OCI-M2 (cell line): Measurements from ENCODE around the gene NANS.

Experiments used
- DNase-seq: peaks from one replicate; lab custom pipeline; 2025; ENCODE audit not compliant: unreplicated experiment; lab: John Stamatoyannopoulos, UW

Gene NANS

GRCh38 chr9:98038958-98039357, 17.6 kb upstream of the NANS start:
- DNase-seq = no peak

GRCh38 chr9:98039607-98040017, 16.9 kb upstream of the NANS start:
- DNase-seq = no peak

- no peak for DNase-seq
Observed at GRCh38 chr9:98040212-98040611, 16.3 kb upstream of the NANS start.

DNA sequence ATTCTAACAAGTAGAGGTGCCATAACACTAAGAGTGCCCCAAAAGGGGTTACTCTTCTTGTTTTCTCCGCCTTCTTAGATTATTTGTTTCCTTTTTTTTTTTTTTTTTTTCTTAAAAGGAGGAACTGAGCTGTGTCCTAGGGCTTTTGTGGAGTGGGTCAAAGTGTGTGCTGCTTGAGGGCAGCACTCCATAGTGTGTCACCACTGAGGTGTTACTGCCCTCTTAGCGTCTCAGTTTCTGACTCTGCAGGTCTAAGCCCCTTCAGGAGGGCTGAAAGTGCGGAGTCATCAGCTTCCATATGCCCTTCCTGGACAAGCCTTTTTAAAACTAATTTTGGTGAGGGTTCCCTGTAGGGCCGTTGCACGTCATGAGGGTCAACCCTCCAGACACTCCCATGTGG, 12.6 kb upstream of the NANS start:
- no peak for DNase-seq

GRCh38 chr9:98045234-98046179, 11.0 kb upstream of the NANS start:
- DNase-seq = peak; percentile 34

DNA sequence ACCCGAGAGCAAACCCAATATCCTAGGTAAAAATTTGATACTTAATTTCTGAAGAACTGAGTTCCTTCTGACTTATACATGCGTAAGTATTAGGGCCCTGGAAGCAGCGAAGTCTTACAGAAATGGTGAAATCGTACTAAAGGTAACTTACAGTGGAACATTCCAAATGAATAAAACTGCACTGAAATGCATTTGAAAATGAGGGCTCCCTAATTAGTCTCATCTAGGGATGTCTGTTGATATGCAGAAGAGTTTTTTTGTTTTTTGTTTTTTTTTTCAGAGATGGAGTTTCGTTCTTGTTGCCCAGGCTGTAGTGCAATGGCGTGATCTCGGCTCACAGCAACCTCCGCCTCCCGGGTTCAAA, 10.4 kb upstream of the NANS start:
- DNase-seq = no peak

- DNase-seq = no peak
Observed at GRCh38 chr9:98047002-98047401, 9.5 kb upstream of the NANS start.

DNA sequence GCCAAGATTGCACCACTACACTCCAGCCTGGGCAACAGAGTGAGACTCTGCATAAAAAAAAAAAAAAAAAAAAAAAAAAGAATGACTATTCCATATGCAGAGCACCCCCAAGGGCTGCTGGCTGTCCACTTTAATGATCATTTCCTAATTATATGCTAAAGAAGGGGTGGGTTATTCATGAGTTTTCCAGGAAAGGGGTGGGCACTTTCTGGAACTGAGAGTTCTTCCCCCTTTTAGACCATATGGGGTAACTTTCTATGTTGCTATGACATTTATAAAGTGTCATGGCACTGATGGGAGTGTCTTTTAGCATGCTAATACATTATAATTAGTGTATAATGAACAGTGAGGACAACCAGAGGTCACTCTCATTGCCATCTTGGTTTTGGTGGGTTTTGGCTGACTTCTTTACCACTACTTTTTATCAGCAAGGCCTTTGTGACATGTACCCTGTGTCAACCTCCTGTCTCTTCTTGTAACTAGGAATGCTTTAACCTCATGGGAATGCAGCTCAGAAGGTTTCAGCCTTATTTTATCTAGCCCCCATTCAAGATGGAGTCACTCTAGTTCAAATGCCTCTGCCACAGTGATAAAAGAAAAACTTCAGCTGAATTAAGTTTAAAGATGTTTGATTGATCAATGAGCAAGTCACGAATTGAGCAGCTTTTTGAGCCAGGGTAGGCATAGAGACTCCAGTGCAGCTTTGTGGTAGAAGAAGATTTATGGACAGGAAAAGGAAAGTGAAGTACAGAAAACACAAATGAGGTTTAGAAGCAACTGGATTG, 7.1 kb upstream of the NANS start:
- DNase-seq = no peak

GRCh38 chr9:98050351-98050750, 6.2 kb upstream of the NANS start:
- no peak for DNase-seq

GRCh38 chr9:98054376-98054951, 2.1 kb upstream of the NANS start:
- no peak for DNase-seq

GRCh38 chr9:98057138-98057799, 737 bp downstream of the NANS start:
- no peak for DNase-seq

- DNase-seq = no peak
Observed at GRCh38 chr9:98062161-98062560, 5.6 kb downstream of the NANS start.

GRCh38 chr9:98064623-98065392, 8.3 kb downstream of the NANS start:
- no peak for DNase-seq

GRCh38 chr9:98066235-98066634, 9.7 kb downstream of the NANS start:
- no peak for DNase-seq

- DNase-seq = no peak
Observed at GRCh38 chr9:98067184-98067583, 10.7 kb downstream of the NANS start.

DNA sequence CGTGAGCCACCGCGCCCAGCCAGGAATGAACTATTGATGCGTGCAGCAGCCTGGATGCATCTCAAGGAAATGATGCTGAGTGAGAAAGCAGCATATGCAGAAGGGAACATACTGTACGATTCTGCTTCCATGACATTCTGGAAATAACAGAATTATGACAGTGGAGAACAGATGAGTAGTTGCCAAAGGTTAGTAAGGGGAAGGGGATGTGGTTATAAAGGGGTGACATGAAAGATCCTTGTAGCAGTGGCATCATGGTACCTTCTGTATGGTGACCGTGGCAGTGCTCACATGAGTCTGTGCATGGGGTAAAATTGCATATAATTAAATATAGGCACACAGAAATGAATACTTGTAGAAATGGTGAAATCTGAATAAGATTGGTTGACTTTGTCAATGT, 13.0 kb downstream of the NANS start:
- DNase-seq = no peak

DNA sequence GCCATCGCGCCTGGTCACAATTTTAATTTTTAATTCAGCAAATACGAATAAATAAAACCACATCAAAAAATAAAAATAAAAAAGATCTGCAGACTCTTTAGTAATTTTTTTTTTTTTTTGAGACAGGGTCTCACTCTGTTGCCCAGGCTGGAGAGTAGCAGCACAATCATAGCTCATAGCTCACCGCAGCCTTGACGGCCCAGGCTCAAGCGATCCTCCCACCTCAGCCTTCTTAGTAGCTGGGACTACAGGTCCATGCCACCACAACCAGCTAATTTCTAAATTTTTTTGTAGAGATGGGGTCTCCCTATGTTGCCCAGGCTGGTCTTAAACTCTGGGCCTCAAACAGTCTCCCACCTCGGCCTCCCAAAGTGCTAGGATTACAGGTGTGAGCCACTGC, 14.2 kb downstream of the NANS start:
- DNase-seq = no peak

DNA sequence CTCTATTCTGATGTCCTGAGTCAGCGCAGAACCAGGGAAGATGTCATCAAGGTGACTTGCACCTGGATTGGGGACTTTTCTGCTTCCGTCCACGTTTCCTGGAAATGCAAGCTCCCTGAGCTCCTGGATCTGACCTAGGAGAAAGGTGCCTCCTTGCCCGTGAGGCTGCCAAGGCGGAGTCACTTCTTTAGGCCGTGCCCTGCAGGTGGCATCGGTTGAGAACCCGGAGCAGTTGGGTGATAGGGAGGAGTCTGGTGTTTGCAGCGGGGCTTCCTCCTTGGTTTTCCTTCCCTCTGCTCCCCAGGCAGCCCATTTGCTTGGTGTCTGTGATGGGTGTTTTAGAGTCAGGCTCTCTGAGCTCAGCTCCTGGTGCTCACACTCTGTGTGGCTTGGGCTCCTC, 15.2 kb downstream of the NANS start:
- no peak for DNase-seq

- DNase-seq = peak; percentile 45
Observed at GRCh38 chr9:98074115-98074990, 17.8 kb downstream of the NANS start.
